Liver (tissue), 9 donors: ENCODE results near the gene MMP20. TPM values are rescaled to one million over a fixed set of nuclear protein-coding genes. Genes with fewer than 3 reads are reported as not detected.

Experiments
- DNase-seq: peaks from one replicate; pipeline ENCODE4 v3.0.0-alpha.2; 2017; ENCODE audit warnings: low spot score
- H3K27ac ChIP-seq, 2 donors: one replicate each; pipeline ENCODE4 v1.7.0; 2013; ENCODE audit warnings: inconsistent platforms in 2 of 2, low read length in 2 of 2, control low read depth in 1 of 2, low read depth in 1 of 2, mild to moderate bottlenecking in 1 of 2
- H3K27me3 ChIP-seq, 4 donors: one replicate each; pipeline versions ENCODE4 v1.6.1 to v1.7.0; 2013; ENCODE audit warnings: low read length in 3 of 4, inconsistent platforms in 1 of 4, mild to moderate bottlenecking in 1 of 4, moderate library complexity in 1 of 4; ENCODE audit not compliant: control insufficient read depth in 4 of 4, insufficient read depth in 4 of 4
- H3K36me3 ChIP-seq, 4 donors: one replicate each; pipeline versions ENCODE4 v1.6.1 to v1.7.0; 2013; ENCODE audit warnings: low read length in 3 of 4, mild to moderate bottlenecking in 3 of 4, low read depth in 1 of 4, moderate library complexity in 1 of 4; ENCODE audit not compliant: control insufficient read depth in 4 of 4, insufficient read depth in 3 of 4
- H3K4me1 ChIP-seq, 4 donors: one replicate each; pipeline versions ENCODE4 v1.6.1 to v1.7.0; 2013; ENCODE audit warnings: low read length in 3 of 4, mild to moderate bottlenecking in 3 of 4, moderate library complexity in 1 of 4; ENCODE audit not compliant: control insufficient read depth in 4 of 4, insufficient read depth in 4 of 4
- H3K4me3 ChIP-seq, 3 donors: one replicate each; pipeline versions ENCODE4 v1.6.1 to v1.7.0; 2013; ENCODE audit warnings: low read length in 3 of 3, control low read depth in 1 of 3, low read depth in 1 of 3, mild to moderate bottlenecking in 1 of 3
- H3K9ac ChIP-seq, 2 donors: one replicate each; pipeline ENCODE4 v1.7.0; 2013; ENCODE audit warnings: low read length in 2 of 2, mild to moderate bottlenecking in 2 of 2, moderate library complexity in 2 of 2, control low read depth in 1 of 2, low read depth in 1 of 2
- H3K9me3 ChIP-seq, 4 donors: one replicate each; pipeline versions ENCODE4 v1.6.1 to v1.7.0; 2013; ENCODE audit warnings: low read length in 3 of 4; ENCODE audit not compliant: control insufficient read depth in 4 of 4
- FOXA1 ChIP-seq: IDR thresholded peaks from 2 replicates; pipeline ENCODE4 v1.6.1; 2016; ENCODE audit warnings: antibody characterized with exemption
- FOXA2 ChIP-seq: IDR thresholded peaks from 2 replicates; pipeline ENCODE4 v1.6.1; 2016; ENCODE audit warnings: antibody characterized with exemption
- GABPA ChIP-seq, 2 donors: IDR thresholded peaks in 1 of 2; conservative IDR thresholded peaks in 1 of 2; 2 replicates each; pipeline ENCODE4 v1.6.1; 2016; ENCODE audit warnings: antibody characterized with exemption in 2 of 2, mild to moderate bottlenecking in 1 of 2, moderate library complexity in 1 of 2
- HNF4A ChIP-seq, 2 donors: conservative IDR thresholded peaks; 2 replicates each; pipeline ENCODE4 v1.6.1; 2016; ENCODE audit warnings: antibody characterized with exemption in 2 of 2, mild to moderate bottlenecking in 2 of 2
- HNF4G ChIP-seq: IDR thresholded peaks from 2 replicates; pipeline ENCODE4 v1.6.1; 2016; ENCODE audit warnings: antibody characterized with exemption
- JUND ChIP-seq, 2 donors: IDR thresholded peaks; 2 replicates each; pipeline ENCODE4 v1.6.1; 2016; ENCODE audit warnings: antibody characterized with exemption in 2 of 2
- NR2F2 ChIP-seq: IDR thresholded peaks from 2 replicates; pipeline ENCODE4 v1.6.1; 2016; ENCODE audit warnings: antibody characterized with exemption
- RAD21 ChIP-seq, 2 donors: IDR thresholded peaks; 2 replicates each; pipeline ENCODE4 v1.6.1; 2016; ENCODE audit warnings: antibody characterized with exemption in 2 of 2, mild to moderate bottlenecking in 2 of 2
- RXRA ChIP-seq, 2 donors: IDR thresholded peaks; 2 replicates each; pipeline ENCODE4 v1.6.1; 2017 to 2018; ENCODE audit warnings: antibody characterized with exemption in 2 of 2, mild to moderate bottlenecking in 1 of 2
- SP1 ChIP-seq: IDR thresholded peaks from 2 replicates; pipeline ENCODE4 v1.6.1; 2018; ENCODE audit warnings: antibody characterized with exemption, mild to moderate bottlenecking
- WGBS: extraction: QIAGEN DNeasy Blood & Tissue Kit; methylation state at CpG from one replicate; pipeline ENCODE4 v1.1.7; 2013; 5-methylcytosine and 5-hydroxymethylcytosine counted together
- polyA plus RNA-seq, 2 donors: library from polyadenylated mRNA; stranded (reverse) in 1 of 2; unstranded in 1 of 2; fragments of 200-250 nt in 1 of 2; fragments of >200 nt in 1 of 2; fragmentation: Nextera tagmentation in 1 of 2; extraction: Ambion mirVana in 1 of 2; gene quantifications; one replicate each; pipeline versions ENCODE4 v1.2.1 to v1.2.3, GENCODE V29; 2013 to 2015
- total RNA-seq, 2 donors: library from RNA; depleted of rRNA; stranded (reverse); fragments of >200 nt; gene quantifications; one replicate each; pipeline ENCODE4 v1.2.3, GENCODE V29; 2014
- TF ChIP-seq, protein P1 (sequence below): IDR thresholded peaks from 2 replicates; pipeline ENCODE4 v1.6.1; 2016; ENCODE audit warnings: antibody characterized with exemption, mild to moderate bottlenecking
- TF ChIP-seq, protein P2 (sequence below): IDR thresholded peaks from 2 replicates; pipeline ENCODE4 v1.6.1; 2016; ENCODE audit warnings: antibody characterized with exemption
- donor health status: healthy.
- donor health status: healthy.
- donor health status: healthy.
- donor health status: healthy.
- donor health status: healthy.

The MMP20 gene
- total and polyA plus RNA-seq, 4 donors = not detected

DNA sequence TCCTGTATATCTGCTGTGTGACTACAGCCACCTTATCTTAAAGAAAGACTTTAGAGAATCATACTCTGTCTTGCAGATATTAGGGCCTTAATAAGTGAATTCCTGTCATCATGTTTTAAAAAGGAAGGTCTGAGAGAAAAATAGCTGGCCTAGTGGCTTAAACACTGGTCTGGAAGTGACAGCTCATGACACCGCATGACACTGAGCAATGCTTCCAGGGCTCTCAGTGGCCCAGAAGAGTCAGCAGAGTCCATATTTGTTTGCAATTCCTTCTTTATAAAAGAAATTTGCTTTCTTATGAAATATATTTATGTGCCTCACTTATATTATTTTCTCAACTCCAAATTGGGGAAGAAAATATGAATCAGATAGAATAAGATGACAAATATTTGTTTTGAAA, 33.0 kb downstream of the MMP20 start:
- Histone ChIP-seq H3K36me3 (no peaks in the 10 kb centered on the region), H3K27ac (no peak overlapping the region), H3K27me3 (no peaks in the 10 kb centered on the region), H3K4me1 (no peaks in the 10 kb centered on the region), H3K9ac (no peak overlapping the region), H3K4me3 (no peak overlapping the region), H3K9me3 (no peaks in the 10 kb centered on the region)
- no peak for DNase-seq
- WGBS = 94% methylated on average over 1 of the region's 1 CpG
- TF ChIP-seq, protein P1, sequence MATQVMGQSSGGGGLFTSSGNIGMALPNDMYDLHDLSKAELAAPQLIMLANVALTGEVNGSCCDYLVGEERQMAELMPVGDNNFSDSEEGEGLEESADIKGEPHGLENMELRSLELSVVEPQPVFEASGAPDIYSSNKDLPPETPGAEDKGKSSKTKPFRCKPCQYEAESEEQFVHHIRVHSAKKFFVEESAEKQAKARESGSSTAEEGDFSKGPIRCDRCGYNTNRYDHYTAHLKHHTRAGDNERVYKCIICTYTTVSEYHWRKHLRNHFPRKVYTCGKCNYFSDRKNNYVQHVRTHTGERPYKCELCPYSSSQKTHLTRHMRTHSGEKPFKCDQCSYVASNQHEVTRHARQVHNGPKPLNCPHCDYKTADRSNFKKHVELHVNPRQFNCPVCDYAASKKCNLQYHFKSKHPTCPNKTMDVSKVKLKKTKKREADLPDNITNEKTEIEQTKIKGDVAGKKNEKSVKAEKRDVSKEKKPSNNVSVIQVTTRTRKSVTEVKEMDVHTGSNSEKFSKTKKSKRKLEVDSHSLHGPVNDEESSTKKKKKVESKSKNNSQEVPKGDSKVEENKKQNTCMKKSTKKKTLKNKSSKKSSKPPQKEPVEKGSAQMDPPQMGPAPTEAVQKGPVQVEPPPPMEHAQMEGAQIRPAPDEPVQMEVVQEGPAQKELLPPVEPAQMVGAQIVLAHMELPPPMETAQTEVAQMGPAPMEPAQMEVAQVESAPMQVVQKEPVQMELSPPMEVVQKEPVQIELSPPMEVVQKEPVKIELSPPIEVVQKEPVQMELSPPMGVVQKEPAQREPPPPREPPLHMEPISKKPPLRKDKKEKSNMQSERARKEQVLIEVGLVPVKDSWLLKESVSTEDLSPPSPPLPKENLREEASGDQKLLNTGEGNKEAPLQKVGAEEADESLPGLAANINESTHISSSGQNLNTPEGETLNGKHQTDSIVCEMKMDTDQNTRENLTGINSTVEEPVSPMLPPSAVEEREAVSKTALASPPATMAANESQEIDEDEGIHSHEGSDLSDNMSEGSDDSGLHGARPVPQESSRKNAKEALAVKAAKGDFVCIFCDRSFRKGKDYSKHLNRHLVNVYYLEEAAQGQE = no peak
- no peak for TF ChIP-seq FOXA2
- TF ChIP-seq GABPA (IDR thresholded peaks at IDR 0.05 in 1 of 2, conservative IDR thresholded peaks at IDR 0.05 in 1 of 2) = no peak
- no peak for TF ChIP-seq HNF4A (conservative IDR thresholded peaks at IDR 0.05)
- TF ChIP-seq RAD21 (IDR thresholded peaks at IDR 0.05) = no peak
- TF ChIP-seq SP1 = no peak
- no peak for TF ChIP-seq RXRA (IDR thresholded peaks at IDR 0.05)

DNA sequence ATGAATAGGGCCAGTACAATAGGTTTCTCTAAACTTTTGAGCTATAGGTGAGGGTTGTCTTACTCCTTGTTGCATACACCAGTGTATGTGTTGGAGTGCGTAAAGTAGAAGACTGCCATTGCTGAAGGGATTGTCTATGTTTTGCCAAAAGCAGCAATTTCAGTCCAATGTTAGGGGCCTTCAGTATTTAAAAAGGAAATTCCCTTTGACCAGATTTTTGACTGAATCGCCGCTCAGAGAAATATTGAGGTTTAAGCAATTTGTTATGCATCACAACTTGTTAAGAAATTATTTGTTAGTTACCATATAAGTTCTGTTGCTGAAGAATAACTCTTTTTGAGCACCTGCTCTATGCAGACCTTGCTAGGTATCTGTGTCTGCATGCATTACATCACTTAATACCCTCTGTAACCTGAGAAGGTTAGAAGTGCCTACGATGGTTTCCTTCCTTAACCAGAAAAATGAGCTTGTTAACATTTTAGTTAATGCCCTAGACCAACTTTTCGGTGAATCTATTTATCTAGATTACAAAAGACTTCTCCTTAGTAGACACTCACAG, 33.9 kb downstream of the MMP20 start:
- Histone ChIP-seq H3K4me1 (no peaks in the 10 kb centered on the region), H3K9ac (no peak overlapping the region), H3K9me3 (no peaks in the 10 kb centered on the region), H3K4me3 (no peak overlapping the region), H3K27ac (no peak overlapping the region), H3K36me3 (no peaks in the 10 kb centered on the region), H3K27me3 (no peaks in the 10 kb centered on the region)
- WGBS = 87% methylated on average over 5 of the region's 5 CpGs
- no peak for DNase-seq
- TF ChIP-seq FOXA1 = no peak

- TF ChIP-seq, protein P2, sequence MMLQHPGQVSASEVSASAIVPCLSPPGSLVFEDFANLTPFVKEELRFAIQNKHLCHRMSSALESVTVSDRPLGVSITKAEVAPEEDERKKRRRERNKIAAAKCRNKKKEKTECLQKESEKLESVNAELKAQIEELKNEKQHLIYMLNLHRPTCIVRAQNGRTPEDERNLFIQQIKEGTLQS = no peak
- TF ChIP-seq RXRA (IDR thresholded peaks at IDR 0.05) (no peak), JUND (IDR thresholded peaks at IDR 0.05) (no peak), NR2F2 (no peak), GABPA (IDR thresholded peaks at IDR 0.05 in 1 of 2, conservative IDR thresholded peaks at IDR 0.05 in 1 of 2) (no peak), RAD21 (IDR thresholded peaks at IDR 0.05) (no peak), HNF4G (no peak)
- Histone ChIP-seq H3K27me3 (no peaks in the 10 kb centered on the region), H3K36me3 (no peaks in the 10 kb centered on the region), H3K4me1 (no peaks in the 10 kb centered on the region), H3K9me3 (no peaks in the 10 kb centered on the region), H3K9ac (no peak overlapping the region), H3K4me3 (no peak overlapping the region), H3K27ac (no peak overlapping the region)
- no peak for DNase-seq
- WGBS = 73% methylated on average over 6 of the region's 6 CpGs
These were observed 34.7 kb downstream of the MMP20 start for GRCh38 chr11:102590276-102591049.
